Erythroblast (primary cell): ENCODE results near the gene CABS1.

Experiments
- DNase-seq, 2 experiments: peaks; one replicate each; lab custom pipeline; 2025; lab: John Stamatoyannopoulos, UW
- GATA1 ChIP-seq: IDR thresholded peaks from 2 replicates; pipeline ENCODE4 v1.6.1; 2011; ENCODE audit warnings: low read depth, mild to moderate bottlenecking, control low read depth, low read length, moderate library complexity
- POLR2A ChIP-seq: IDR thresholded peaks from 2 replicates; pipeline ENCODE4 v1.6.1; 2011; ENCODE audit warnings: mild to moderate bottlenecking, low read length

CABS1 gene

GRCh38 chr4:70359115-70359661 is 24.4 kb downstream of the CABS1 start:
- TF ChIP-seq POLR2A, result no peak
- no peak for TF ChIP-seq GATA1
- DNase-seq, result no peak

DNA sequence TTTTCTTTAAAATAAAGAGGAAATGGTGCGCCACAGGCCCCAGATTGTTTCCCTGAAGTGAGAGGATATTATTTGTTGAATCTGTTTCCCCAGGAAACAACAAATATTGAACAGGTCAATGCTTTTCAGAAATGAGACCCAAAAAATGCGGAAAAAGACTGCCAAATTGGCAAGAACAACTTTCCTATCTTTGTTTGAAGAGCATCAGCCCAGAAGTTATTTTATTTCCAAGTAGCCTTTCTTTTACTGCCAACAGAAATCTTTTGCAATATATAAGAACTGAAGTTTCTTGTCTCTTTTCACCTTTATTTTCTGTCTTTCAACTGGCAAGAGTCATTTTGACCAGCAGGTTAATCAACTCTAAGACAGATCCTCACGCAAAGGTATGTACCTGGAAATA is 25.7 kb downstream of the CABS1 start, which contains the start of gene SMR3A:
Gene SMR3A (plus strand): TSS at position 301 of the 400 bp plus-strand sequence. CDS start 1,356 bp downstream, outside the sequence.
- no peak for DNase-seq
- TF ChIP-seq POLR2A, result no peak

DNA sequence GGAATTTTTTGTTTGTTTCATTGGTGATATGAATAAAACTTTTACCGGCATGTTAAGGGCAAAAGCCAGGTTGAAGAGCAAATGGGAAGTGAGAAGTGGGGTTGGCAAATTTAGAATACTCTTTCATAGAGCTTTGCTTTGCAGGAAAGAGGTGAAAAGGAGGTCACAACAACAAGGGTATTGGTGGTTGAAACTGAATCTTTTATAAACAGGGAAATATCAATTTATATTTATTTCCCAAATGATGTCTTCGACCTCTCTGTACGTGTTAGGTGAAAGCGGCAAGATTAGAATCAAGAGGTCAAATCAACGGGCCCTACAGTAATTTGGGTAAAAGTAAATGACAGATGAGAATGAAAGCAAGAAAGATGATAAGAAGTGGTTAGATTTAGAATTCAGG is 29.2 kb downstream of the CABS1 start:
- DNase-seq, result no peak

GRCh38 chr4:70365479-70365878 is 30.7 kb downstream of the CABS1 start:
- DNase-seq, result no peak
- TF ChIP-seq POLR2A (no peak), GATA1 (no peak)

More for the DNA sequence above, 29.2 kb downstream of the CABS1 start:
- TF ChIP-seq POLR2A (no peak), GATA1 (no peak)

GRCh38 chr4:70367813-70368212 is 33.0 kb downstream of the CABS1 start:
- DNase-seq, result no peak
- TF ChIP-seq GATA1 (no peak), POLR2A (no peak)

- TF ChIP-seq POLR2A (no peak), GATA1 (no peak)
- DNase-seq, result no peak
Observed at GRCh38 chr4:70371987-70372386, 37.2 kb downstream of the CABS1 start.

GRCh38 chr4:70372760-70373159 is 38.0 kb downstream of the CABS1 start:
- TF ChIP-seq GATA1 (no peak), POLR2A (no peak)
- DNase-seq, result no peak

DNA sequence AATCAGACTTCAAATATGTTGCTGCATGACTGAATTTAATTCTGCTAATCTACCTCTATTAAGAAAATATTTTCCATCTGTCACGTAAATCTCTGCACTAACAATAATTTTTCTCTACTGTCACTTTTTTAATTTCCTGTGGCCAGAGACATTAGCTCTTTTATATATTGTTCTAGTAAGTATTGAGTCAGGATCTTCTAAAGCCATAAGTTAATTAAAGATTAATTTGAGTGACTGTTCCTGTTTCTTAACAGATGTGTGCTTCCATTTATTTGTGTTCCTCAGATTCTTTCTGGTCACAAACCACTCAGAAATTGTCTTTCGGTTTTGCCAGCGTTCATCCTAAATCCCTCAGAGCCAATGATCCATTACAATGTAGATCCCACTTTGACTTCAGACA is 45.8 kb downstream of the CABS1 start:
- TF ChIP-seq GATA1, result no peak
- TF ChIP-seq POLR2A, result no peak

GRCh38 chr4:70382691-70383181 is 48.0 kb downstream of the CABS1 start, which contains the start of gene SMR3B:
TSS of gene SMR3B (plus strand) at chr4:70383131. CDS start at chr4:70384511, 1,380 bp downstream.
- no peak for DNase-seq
- no peak for TF ChIP-seq GATA1
- TF ChIP-seq POLR2A, result no peak

More for the DNA sequence above, 45.8 kb downstream of the CABS1 start:
- DNase-seq, result no peak
